Measurements from ENCODE around the gene PLXNA1. TPM values are rescaled to one million over a fixed set of nuclear protein-coding genes. Genes with fewer than 3 reads are reported as not detected.

Gene PLXNA1
- total RNA-seq, 1 donor from 2014 or later: 55.2 TPM

- DNase-seq (no peak), ATAC-seq (ENCODE audit: low read depth) (no peak)
- Mint-ChIP-seq H3K4me3 (no peak overlapping the region), H3K36me3 (ENCODE audit: low read depth) (peaks cover 39% of the 10 kb centered on the region), H3K27ac (no peak overlapping the region), H3K4me1 (no peaks in the 10 kb centered on the region), H3K27me3 (no peaks in the 10 kb centered on the region), H3K9me3 (no peaks in the 10 kb centered on the region)
- POLR2A ChIA-PET: no interaction called here
- CTCF ChIA-PET: no interaction called here
- TF ChIP-seq CTCF (IDR thresholded peaks at IDR 0.05): no peak
- intact Hi-C loops (cut with micrococcal nuclease): no loop called here
These were observed 43.1 kb downstream of the PLXNA1 start for GRCh38 chr3:127026036-127026435.

GRCh38 chr3:127026661-127027060 lies 43.7 kb downstream of the PLXNA1 start:
- DNase-seq (no peak), ATAC-seq (ENCODE audit: low read depth) (no peak)
- Mint-ChIP-seq H3K4me1 (no peaks in the 10 kb centered on the region), H3K4me3 (no peak overlapping the region), H3K36me3 (ENCODE audit: low read depth) (peaks cover 36% of the 10 kb centered on the region), H3K27me3 (no peaks in the 10 kb centered on the region), H3K9me3 (no peaks in the 10 kb centered on the region), H3K27ac (no peak overlapping the region)
- ChIA-PET POLR2A (no interaction called here), CTCF (no interaction called here)
- no peak for TF ChIP-seq CTCF (IDR thresholded peaks at IDR 0.05)
- intact Hi-C loops (cut with micrococcal nuclease): no loop called here

- intact Hi-C loops (cut with micrococcal nuclease): no loop called here
- POLR2A ChIA-PET: interaction anchor here (0.6 kb wide), 1 partner anchor 66 kb away, joined by 3 read pairs; no protein-coding TSS in a partner anchor
- no peak for TF ChIP-seq CTCF (IDR thresholded peaks at IDR 0.05)
- Mint-ChIP-seq H3K4me1 (no peaks in the 10 kb centered on the region), H3K27me3 (no peaks in the 10 kb centered on the region), H3K36me3 (ENCODE audit: low read depth) (peaks cover 36% of the 10 kb centered on the region), H3K27ac (no peak overlapping the region), H3K4me3 (no peak overlapping the region), H3K9me3 (no peaks in the 10 kb centered on the region)
- no peak for DNase-seq
- CTCF ChIA-PET: no interaction called here
- no peak for ATAC-seq (ENCODE audit: low read depth)
These were observed 44.3 kb downstream of the PLXNA1 start for GRCh38 chr3:127027061-127027735.

- intact Hi-C loops (cut with micrococcal nuclease): no loop called here
- no peak for DNase-seq
- POLR2A ChIA-PET: interaction anchor here (0.6 kb wide), 1 partner anchor 67 kb away, joined by 3 read pairs; no protein-coding TSS in a partner anchor
- Mint-ChIP-seq H3K27ac (no peak overlapping the region), H3K36me3 (ENCODE audit: low read depth) (peaks cover 37% of the 10 kb centered on the region), H3K27me3 (no peaks in the 10 kb centered on the region), H3K4me1 (no peaks in the 10 kb centered on the region), H3K4me3 (no peak overlapping the region), H3K9me3 (no peaks in the 10 kb centered on the region)
- CTCF ChIA-PET: no interaction called here
- no peak for ATAC-seq (ENCODE audit: low read depth)
- no peak for TF ChIP-seq CTCF (IDR thresholded peaks at IDR 0.05)
These were observed 45.1 kb downstream of the PLXNA1 start for GRCh38 chr3:127027811-127028548.

- ChIA-PET POLR2A (no interaction called here), CTCF (no interaction called here)
- H3K4me1 Mint-ChIP-seq: no peaks in the 10 kb centered on the region
- TF ChIP-seq CTCF (IDR thresholded peaks at IDR 0.05): no peak
- no peaks in the 10 kb centered on the region for H3K27me3 Mint-ChIP-seq
- no peak overlapping the region for H3K27ac Mint-ChIP-seq
- peaks cover 36% of the 10 kb centered on the region for H3K36me3 Mint-ChIP-seq (ENCODE audit: low read depth)
- no peaks in the 10 kb centered on the region for H3K9me3 Mint-ChIP-seq
- ATAC-seq (ENCODE audit: low read depth) (no peak), DNase-seq (no peak)
- intact Hi-C loops (cut with micrococcal nuclease): no loop called here
- H3K4me3 Mint-ChIP-seq: no peak overlapping the region
These were observed 46.1 kb downstream of the PLXNA1 start for GRCh38 chr3:127028781-127029657.
